Keratinocyte (primary cell): ENCODE results near the gene HCST. TPM values are rescaled to one million over a fixed set of nuclear protein-coding genes. Genes with fewer than 3 reads are reported as not detected.

Experiments
- DNase-seq: peaks from one replicate; pipeline ENCODE4 v3.0.0-alpha.2; 2011; ENCODE audit warnings: low read depth, missing footprints, low spot score
- FAIRE-seq: peaks from 2 replicates; lab custom pipeline; 2011; peaks lifted over from hg19 to GRCh38; lab: Jason Lieb, UNC
- H2AFZ ChIP-seq: 2 replicates; pipeline ENCODE4 v1.6.0; 2012; ENCODE audit warnings: low read length, control low read depth, inconsistent platforms; ENCODE audit not compliant: control insufficient read depth
- H3K27ac ChIP-seq: 2 replicates; pipeline ENCODE4 v1.5.1; 2011; ENCODE audit warnings: low read length; ENCODE audit not compliant: control insufficient read depth, insufficient read depth
- H3K27me3 ChIP-seq: 3 replicates; pipeline ENCODE4 v1.6.0; 2011; ENCODE audit warnings: low read length; ENCODE audit not compliant: control insufficient read depth, insufficient read depth; ENCODE audit errors: extremely low read depth
- H3K36me3 ChIP-seq, 2 experiments: 2 replicates in 1 of 2; 3 replicates in 1 of 2; pipeline ENCODE4 v1.5.1; 2011; ENCODE audit warnings: low read length in 2 of 2, mild to moderate bottlenecking in 1 of 2; ENCODE audit not compliant: control insufficient read depth in 2 of 2, insufficient read depth in 2 of 2; ENCODE audit errors: extremely low read depth in 1 of 2
- H3K4me1 ChIP-seq: 3 replicates; pipeline ENCODE4 v1.5.1; 2011; ENCODE audit warnings: low read length; ENCODE audit not compliant: control insufficient read depth, insufficient read depth; ENCODE audit errors: extremely low read depth
- H3K4me2 ChIP-seq: 3 replicates; pipeline ENCODE4 v1.6.0; 2011; ENCODE audit warnings: low read depth, low read length; ENCODE audit not compliant: control insufficient read depth, insufficient read depth; ENCODE audit errors: extremely low read depth
- H3K4me3 ChIP-seq, 3 experiments: fragments of 200-600 bp in 1 of 3; sonication (generic) in 1 of 3; 2 replicates in 2 of 3; 3 replicates in 1 of 3; pipeline ENCODE4 v1.5.1; 2011 to 2016; ENCODE audit warnings: low read length in 3 of 3, mild to moderate bottlenecking in 3 of 3, control low read depth in 2 of 3, inconsistent platforms in 1 of 3, low read depth in 1 of 3, mixed read lengths in 1 of 3, mixed run types in 1 of 3, moderate library complexity in 1 of 3; ENCODE audit not compliant: control insufficient read depth in 2 of 3, insufficient read depth in 2 of 3; ENCODE audit errors: extremely low read depth in 1 of 3
- H3K79me2 ChIP-seq: 2 replicates; pipeline ENCODE4 v1.6.0; 2012; ENCODE audit warnings: low read length; ENCODE audit not compliant: control insufficient read depth, insufficient read depth
- H3K9ac ChIP-seq: 3 replicates; pipeline ENCODE4 v1.6.0; 2011; ENCODE audit warnings: low read length; ENCODE audit not compliant: control insufficient read depth, insufficient read depth; ENCODE audit errors: extremely low read depth
- H3K9me1 ChIP-seq: 3 replicates; pipeline ENCODE4 v1.6.0; 2011; ENCODE audit warnings: low read length; ENCODE audit not compliant: control insufficient read depth, insufficient read depth; ENCODE audit errors: extremely low read depth
- H3K9me3 ChIP-seq: 2 replicates; pipeline ENCODE4 v1.5.1; 2012; ENCODE audit warnings: low read depth, low read length; ENCODE audit not compliant: control insufficient read depth
- H4K20me1 ChIP-seq: 3 replicates; pipeline ENCODE4 v1.6.0; 2011; ENCODE audit warnings: low read length; ENCODE audit not compliant: control insufficient read depth, insufficient read depth; ENCODE audit errors: extremely low read depth
- CTCF ChIP-seq, 3 experiments: IDR thresholded peaks in 1 of 3; conservative IDR thresholded peaks in 1 of 3; optimal IDR thresholded peaks in 1 of 3; 2 replicates in 2 of 3; 3 replicates in 1 of 3; pipeline versions ENCODE3 to v1.5.1; 2011; ENCODE audit warnings: low read length in 3 of 3, mild to moderate bottlenecking in 3 of 3, moderate library complexity in 2 of 3, control low read depth in 1 of 3, inconsistent platforms in 1 of 3; ENCODE audit not compliant: insufficient read depth in 2 of 3; ENCODE audit errors: extremely low read depth in 1 of 3
- EZH2 ChIP-seq: IDR thresholded peaks from one replicate; pipeline ENCODE4 v1.6.1; 2012; ENCODE audit warnings: inconsistent platforms, mild to moderate bottlenecking, low read length, moderate library complexity
- dilution Hi-C: fragments of 300-500 bp; cut with MboI; formaldehyde crosslinking; loops from one replicate; pipeline ENCODE4 v1.7.0; 2020; ENCODE audit warnings: low sequenced_read_pairs; ENCODE audit not compliant: extremely low pct_ligation_motif_present
- polyA plus RNA-seq, 5 experiments: library from polyadenylated mRNA; depleted of rRNA in 3 of 5; stranded (reverse) in 3 of 5; stranded (forward) in 1 of 5; unstranded in 1 of 5; fragments of >200 nt; gene quantifications; 1 replicate in 1 of 5; 2 replicates in 3 of 5; 3 replicates in 1 of 5; pipeline versions ENCODE4 v1.2.1 to v1.2.3, GENCODE V29; 2011 to 2012; ENCODE audit warnings: missing spikeins in 2 of 5, low read depth in 1 of 5, low replicate concordance in 1 of 5

HCST gene
- polyA plus RNA-seq, 1 donor (not counting 4 experiments of a cell fraction or from before 2014, with no cell fraction given), result 0.25 TPM

- no peak overlapping the region for H3K9ac ChIP-seq
- TF ChIP-seq EZH2 (no peak), CTCF (optimal IDR thresholded peaks at IDR 0.05 in 1 of 3, IDR thresholded peaks at IDR 0.05 in 1 of 3, conservative IDR thresholded peaks at IDR 0.05 in 1 of 3; ENCODE audit: extremely low read depth in 1 of 3, insufficient read depth in 2 of 3, low read length in 3 of 3) (no peak)
- no peaks in the 10 kb centered on the region for H4K20me1 ChIP-seq
- no peak overlapping the region for H3K4me2 ChIP-seq
- DNase-seq (no peak), FAIRE-seq (no peak)
- dilution Hi-C loops, result no loop called here
- no peak overlapping the region for H3K27ac ChIP-seq
- no peak overlapping the region for H2AFZ ChIP-seq
- peaks cover 0 to 1% of the 10 kb centered on the region in 2 experiments for H3K36me3 ChIP-seq
- no peaks in the 10 kb centered on the region for H3K9me1 ChIP-seq
- H3K4me3 ChIP-seq, result no peak overlapping the region
- H3K4me1 ChIP-seq, result peaks cover 19% of the 10 kb centered on the region
- no peaks in the 10 kb centered on the region for H3K27me3 ChIP-seq
- peaks cover 9% of the 10 kb centered on the region for H3K79me2 ChIP-seq
- H3K9me3 ChIP-seq, result no peaks in the 10 kb centered on the region
Measured at GRCh38 chr19:35940078-35940775, 37.9 kb downstream of the HCST start.

GRCh38 chr19:35940839-35941238, 38.5 kb downstream of the HCST start:
- dilution Hi-C loops, result no loop called here
- no peak overlapping the region for H3K4me2 ChIP-seq
- H3K9ac ChIP-seq, result no peak overlapping the region
- DNase-seq (no peak), FAIRE-seq (no peak)
- no peak overlapping the region for H2AFZ ChIP-seq
- no peaks in the 10 kb centered on the region for H3K27me3 ChIP-seq
- peaks cover 9% of the 10 kb centered on the region for H3K79me2 ChIP-seq
- H3K36me3 ChIP-seq, result peaks cover 0 to 3% of the 10 kb centered on the region in 2 experiments
- H3K9me3 ChIP-seq, result no peaks in the 10 kb centered on the region
- H4K20me1 ChIP-seq, result no peaks in the 10 kb centered on the region
- H3K9me1 ChIP-seq, result no peaks in the 10 kb centered on the region
- H3K4me1 ChIP-seq, result peaks cover 14% of the 10 kb centered on the region
- H3K27ac ChIP-seq, result no peak overlapping the region
- H3K4me3 ChIP-seq, result no peak overlapping the region
- no peak for TF ChIP-seq EZH2
- no peak for TF ChIP-seq CTCF (optimal IDR thresholded peaks at IDR 0.05 in 1 of 3, IDR thresholded peaks at IDR 0.05 in 1 of 3, conservative IDR thresholded peaks at IDR 0.05 in 1 of 3; ENCODE audit: extremely low read depth in 1 of 3, insufficient read depth in 2 of 3, low read length in 3 of 3)
